GM21737 (cell line): ENCODE measurements around the gene MAST4.
"Not testable (repeated sequence)": the region's sequence is repeated elsewhere in the genome, so short reads cannot be mapped to it uniquely, and the experiment has no call there.

Experiments
- ATAC-seq: cut with Tn5 transposase; IDR thresholded peaks from one replicate; pipeline ENCODE4 v1.9.1; 2021; ENCODE audit warnings: mild to moderate bottlenecking, moderate library complexity; ENCODE audit not compliant: unreplicated experiment

MAST4 gene

GRCh38 chr5:67098656-67099055 lies 502.5 kb downstream of the MAST4 start:
- no peak for ATAC-seq

GRCh38 chr5:67100301-67100700 lies 504.1 kb downstream of the MAST4 start:
- ATAC-seq, result no peak

- no peak for ATAC-seq
Measured at GRCh38 chr5:67102708-67103107, 506.5 kb downstream of the MAST4 start.

GRCh38 chr5:67104859-67105258 lies 508.7 kb downstream of the MAST4 start:
- ATAC-seq, result no peak

GRCh38 chr5:67105270-67105669 lies 509.1 kb downstream of the MAST4 start:
- ATAC-seq, result no peak

- ATAC-seq, result no peak
Measured at GRCh38 chr5:67106626-67107342, 510.6 kb downstream of the MAST4 start.

GRCh38 chr5:67111779-67112178 lies 515.6 kb downstream of the MAST4 start:
- ATAC-seq, result no peak

GRCh38 chr5:67115246-67115645 lies 519.1 kb downstream of the MAST4 start:
- ATAC-seq, result no peak

GRCh38 chr5:67115817-67116216 lies 519.6 kb downstream of the MAST4 start:
- ATAC-seq, result no peak

GRCh38 chr5:67118050-67118620 lies 521.9 kb downstream of the MAST4 start:
- no peak for ATAC-seq

GRCh38 chr5:67119010-67119409 lies 522.8 kb downstream of the MAST4 start:
- ATAC-seq, result no peak

- no peak for ATAC-seq
Measured at GRCh38 chr5:67120032-67120431, 523.8 kb downstream of the MAST4 start.

- no peak for ATAC-seq
Measured at GRCh38 chr5:67123819-67124218, 527.6 kb downstream of the MAST4 start.

- ATAC-seq, result no peak
Measured at GRCh38 chr5:67124556-67124955, 528.4 kb downstream of the MAST4 start.

GRCh38 chr5:67127347-67127895 lies 531.2 kb downstream of the MAST4 start:
- ATAC-seq, result not testable (repeated sequence)

- no peak for ATAC-seq
Measured at GRCh38 chr5:67129768-67130167, 533.6 kb downstream of the MAST4 start.

- no peak for ATAC-seq
Measured at GRCh38 chr5:67133217-67133616, 537.0 kb downstream of the MAST4 start.

GRCh38 chr5:67133776-67134175 lies 537.6 kb downstream of the MAST4 start:
- no peak for ATAC-seq

- ATAC-seq, result no peak
Measured at GRCh38 chr5:67135381-67135984, 539.3 kb downstream of the MAST4 start.

GRCh38 chr5:67139030-67139429 lies 542.8 kb downstream of the MAST4 start:
- ATAC-seq, result no peak

GRCh38 chr5:67140413-67140812 lies 544.2 kb downstream of the MAST4 start:
- no peak for ATAC-seq

- no peak for ATAC-seq
Measured at GRCh38 chr5:67141644-67142043, 545.5 kb downstream of the MAST4 start.
